Activated CD4-positive, alpha-beta T cell treated with anti-CD3 and anti-CD28 coated beads, Interleukin-2, amount 50 U/mL, for 4 hours (primary cell): ENCODE results near the gene RBPJ.
A peak's percentile ranks its signal among the peaks of the same experiment; 100 is the strongest.
"Not testable (repeated sequence)": the region's sequence is repeated elsewhere in the genome, so short reads cannot be mapped to it uniquely, and the experiment has no call there.

Experiments used
- DNase-seq, 2 experiments: peaks; one replicate each; pipeline ENCODE4 v3.0.0-alpha.2; 2020

The RBPJ gene

DNA sequence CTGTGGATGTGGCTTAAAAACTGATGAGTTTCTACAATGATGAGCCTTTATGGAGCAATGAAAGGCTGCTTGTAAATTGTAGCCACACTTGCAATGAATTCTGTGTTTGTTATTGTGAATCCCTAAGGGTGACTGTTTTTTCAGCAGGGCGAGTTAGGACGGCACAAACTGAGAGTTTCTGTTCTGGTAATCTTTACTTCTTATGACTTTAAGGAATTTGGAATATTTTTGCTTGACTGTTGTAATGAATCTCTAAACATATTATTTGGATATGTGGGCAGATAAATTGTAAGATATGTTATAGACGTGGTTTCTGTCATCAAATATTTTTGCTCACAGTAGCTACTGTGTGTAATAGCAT, 22.2 kb downstream of the RBPJ start:
- no peak for DNase-seq

DNA sequence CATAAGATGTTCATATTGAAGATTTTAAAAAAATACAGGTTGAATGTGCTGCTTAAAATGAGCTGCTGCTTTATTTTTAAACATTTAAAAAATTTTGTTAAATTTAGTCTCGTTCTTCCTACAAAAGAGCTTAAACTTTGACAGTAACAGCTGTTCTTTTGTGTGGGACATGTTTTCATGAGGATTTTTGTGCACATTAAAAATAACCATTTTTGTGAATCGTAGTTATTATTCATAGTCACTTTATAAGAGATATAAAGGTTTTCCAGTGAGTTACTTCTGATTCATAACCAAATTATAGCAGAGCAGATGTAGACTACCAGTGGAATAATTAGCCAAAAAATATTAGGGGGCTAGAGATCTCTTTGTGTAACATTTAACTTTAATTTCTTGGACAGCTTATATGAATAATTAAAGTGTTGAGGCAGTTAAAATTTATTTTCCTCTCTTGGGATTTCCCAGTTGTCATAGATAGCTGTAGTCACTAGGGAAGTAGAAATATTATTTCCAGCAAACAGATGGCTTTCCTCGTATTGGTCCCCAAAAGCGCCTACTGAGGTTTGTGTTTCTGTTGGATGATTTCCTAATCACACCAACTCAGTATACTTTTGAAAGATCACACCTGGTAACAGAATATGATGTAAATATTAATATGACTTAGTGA, 24.2 kb downstream of the RBPJ start:
- DNase-seq = no peak

DNA sequence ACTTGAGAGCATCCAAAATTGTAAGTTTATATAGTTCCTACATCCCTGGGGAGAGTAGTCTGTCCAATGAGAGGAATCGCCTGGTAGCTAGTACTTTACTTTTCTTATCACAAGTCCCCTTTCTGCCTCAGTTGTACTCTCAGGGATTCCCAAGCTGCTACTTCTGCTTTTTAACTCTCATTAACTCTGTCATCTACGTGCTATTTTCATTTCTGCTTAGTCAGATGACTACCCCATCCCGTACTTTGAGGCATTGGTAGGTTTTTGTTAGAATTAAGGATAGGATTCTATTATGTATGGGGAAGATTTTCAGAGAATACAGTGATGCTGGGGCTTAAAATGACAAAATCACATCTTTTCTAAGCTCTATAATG, 24.7 kb downstream of the RBPJ start:
- DNase-seq = no peak

DNA sequence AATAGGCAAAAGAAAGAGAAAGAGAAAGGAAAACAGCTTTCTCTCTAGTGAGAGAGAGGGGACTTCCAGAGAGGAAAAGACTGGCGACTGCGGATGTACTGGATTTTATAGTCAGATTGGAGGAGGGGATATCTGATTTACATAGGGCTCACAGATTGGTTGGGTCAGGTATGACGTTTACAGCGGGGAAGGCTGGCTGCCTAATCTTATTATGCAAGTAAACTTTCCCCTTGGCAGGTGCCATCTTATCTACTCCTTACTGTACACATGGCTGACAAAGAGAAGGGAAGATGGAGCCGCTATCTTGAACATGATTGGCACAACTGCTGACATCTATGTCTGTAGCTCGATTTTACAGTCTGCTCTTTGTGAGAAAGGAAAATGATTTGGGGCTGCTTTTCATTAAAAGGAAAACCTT, 25.4 kb downstream of the RBPJ start:
- DNase-seq = no peak

DNA sequence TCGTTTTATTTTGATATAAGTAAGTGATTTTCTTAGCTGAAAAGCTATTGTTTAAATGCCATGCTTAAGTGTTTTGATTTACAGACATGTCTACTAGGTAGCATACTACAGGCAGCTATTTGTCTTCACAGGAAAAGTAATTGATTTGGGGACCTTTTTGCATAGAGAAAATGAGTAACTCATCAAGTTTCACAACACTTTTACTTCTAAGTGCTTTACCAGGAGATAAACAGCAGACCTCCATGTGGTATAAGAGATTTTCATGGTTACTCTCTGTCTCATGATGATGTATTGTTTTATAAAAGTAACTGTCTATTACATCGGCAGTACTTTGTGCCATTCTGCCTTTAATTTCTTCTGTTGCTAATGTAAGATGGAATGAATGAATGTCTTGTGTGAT, 28.7 kb downstream of the RBPJ start:
- no peak for DNase-seq

DNA sequence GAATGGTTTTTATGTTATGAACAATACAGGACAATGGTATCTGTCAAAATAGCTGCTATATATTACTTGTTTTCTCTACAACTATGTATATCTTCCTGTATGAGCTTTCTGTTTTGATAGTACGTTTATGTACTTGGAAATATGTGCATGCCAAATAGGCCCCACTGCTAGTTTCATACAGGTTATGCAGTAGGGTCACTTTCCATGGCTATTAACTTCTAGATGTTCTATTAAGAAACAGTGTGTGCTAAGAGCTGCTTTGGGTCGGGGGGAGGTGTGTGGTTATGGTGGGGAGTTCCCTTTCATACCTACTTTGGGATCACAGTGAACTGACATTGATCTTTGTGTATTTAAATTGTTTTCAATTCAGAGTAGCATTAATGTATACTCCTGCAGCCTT, 30.9 kb downstream of the RBPJ start:
- DNase-seq = no peak

DNA sequence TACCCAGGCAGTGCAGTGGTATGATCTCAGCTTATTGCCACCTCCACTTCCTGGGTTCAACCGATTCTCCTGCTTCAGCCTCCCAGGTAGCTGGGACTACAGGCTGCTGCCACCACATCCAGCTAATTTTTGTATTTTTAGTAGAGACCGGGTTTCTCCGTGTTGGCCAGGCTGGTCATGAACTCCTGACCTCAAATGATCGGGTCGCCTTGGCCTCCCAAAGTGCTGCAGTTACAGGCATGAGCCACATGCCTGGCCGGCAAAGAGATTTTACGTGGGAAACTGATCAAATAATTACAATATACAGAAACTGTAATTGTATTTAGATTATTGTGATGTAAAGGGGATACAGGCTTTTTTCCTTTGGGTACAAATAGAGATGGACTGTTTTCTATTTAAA, 33.7 kb downstream of the RBPJ start:
- no peak for DNase-seq

DNA sequence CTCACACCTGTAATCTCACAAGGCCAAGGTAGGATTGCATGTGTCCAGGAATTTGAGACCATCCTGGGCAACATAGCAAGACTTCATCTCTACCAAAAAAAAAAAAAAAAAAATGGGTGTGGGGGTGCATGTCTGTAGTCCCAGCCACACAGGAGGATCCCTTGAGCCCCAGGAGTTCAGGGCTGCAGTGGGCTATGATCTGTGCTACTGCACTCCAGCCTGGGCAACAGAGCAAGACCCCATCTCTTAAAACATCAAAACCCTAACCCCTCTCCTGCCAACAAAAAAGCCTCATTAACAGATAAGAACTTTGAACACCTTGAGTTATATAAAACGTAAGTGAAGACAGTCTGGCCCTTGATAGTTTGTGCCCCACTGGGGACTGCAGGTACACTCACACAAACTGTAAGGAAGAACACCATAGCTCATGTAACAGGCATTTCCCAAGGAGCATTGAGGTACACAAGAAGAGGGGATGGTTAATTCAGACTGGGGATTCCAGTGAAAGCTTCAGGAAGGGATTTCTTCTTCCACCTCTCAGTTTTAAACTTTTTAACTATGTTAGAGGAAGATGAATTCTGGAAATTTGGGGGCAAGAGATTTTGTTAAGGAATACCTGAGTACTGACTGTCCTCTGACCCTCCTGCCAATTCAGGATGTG, 34.7 kb downstream of the RBPJ start:
- DNase-seq = no peak

DNA sequence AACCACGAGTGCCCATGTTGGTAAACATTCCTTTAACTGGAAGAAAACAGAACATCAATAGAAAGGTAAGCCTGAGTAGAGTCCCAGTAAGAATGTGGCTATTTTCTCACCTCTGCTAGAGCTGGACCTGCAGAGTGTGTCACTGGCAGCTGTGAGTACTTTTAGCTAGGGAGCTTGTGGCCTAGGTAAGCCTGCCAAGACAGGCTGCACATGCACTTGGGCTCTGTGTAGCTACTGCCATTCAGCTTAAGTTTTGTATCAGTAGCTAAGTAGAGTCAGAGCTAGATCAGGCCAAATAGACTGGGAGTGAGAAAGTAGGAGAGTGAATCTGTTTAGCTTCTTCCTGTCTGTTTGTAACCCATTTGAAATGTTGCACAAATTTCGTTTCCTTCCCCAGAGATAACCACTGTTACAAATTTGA, 35.3 kb downstream of the RBPJ start:
- DNase-seq = no peak

DNA sequence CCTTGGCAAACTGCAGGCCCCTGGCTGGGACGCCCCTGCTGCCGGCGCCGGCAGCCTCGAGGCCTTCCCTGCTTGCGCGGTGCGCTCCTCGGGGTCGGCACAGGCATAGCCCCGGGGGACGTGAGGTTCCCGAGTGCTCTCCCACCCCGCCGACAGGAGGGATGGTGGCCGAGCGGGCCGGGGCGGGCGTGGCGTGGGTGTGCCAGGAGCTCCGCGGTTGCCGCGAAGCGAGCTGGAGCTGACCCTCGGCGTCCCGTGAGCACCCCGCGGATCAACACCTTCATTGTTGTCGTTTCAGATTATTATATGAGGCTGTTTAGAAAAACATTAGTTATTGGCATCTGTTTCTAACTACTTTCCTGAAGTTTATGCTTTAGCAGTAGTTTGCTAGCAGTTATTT, 38.7 kb downstream of the RBPJ start:
- DNase-seq = not testable (repeated sequence)

DNA sequence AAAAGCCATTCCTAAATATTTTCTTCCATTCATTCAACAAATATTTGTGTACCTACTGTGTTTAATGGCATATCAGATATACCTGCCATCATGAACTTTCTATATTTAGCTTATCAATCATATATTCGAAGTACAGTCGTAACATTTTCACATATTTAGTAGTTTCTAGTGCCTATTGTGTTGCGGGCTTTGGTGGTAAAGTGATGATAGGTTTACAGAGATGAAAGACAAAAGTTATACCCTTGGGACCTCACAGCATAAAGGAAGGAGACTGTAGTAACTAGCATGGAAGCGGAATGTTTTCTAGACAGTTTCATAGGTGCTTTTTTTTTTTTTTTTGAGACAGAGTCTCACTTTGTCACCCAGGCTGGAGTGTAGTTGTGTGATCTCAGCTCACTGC, 39.5 kb downstream of the RBPJ start:
- DNase-seq = no peak

DNA sequence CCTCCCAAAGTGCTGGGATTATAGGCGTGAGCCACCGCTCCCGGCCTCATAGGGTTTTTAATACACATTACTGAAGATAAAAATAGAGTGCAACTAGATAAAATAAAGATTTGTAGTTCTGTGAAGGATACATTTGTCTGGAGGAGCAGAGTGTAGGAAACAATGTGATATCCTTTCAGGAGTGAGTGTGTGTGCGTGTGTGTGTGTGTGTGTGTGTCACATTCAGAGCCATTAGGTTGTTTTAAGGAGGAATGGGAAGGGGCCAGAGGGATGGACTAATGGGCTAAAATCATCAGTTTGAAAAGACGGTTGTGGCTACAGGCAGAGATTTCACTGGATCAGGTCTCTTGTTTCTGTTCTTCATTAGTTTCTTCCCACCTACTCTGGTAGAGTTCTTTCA, 40.0 kb downstream of the RBPJ start:
- no peak for DNase-seq

DNA sequence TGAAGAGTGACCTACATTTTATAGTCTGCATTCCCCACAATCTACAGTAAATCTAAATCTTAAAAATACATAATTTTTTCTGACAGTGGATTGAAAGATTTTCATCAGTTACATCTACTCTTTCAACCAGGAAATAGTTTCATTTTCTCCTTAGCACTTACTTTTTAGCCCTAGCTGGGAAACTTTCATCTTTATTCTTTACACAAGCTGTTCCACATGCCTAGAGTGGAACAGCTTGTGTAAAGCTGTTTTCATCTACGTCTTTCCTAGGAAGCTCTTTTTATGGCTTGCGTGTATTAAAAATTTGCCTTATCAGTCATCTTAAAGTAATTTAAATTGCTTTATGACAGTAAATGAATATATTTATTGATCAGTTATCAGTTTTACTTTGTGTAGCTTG, 40.5 kb downstream of the RBPJ start:
- no peak for DNase-seq

DNA sequence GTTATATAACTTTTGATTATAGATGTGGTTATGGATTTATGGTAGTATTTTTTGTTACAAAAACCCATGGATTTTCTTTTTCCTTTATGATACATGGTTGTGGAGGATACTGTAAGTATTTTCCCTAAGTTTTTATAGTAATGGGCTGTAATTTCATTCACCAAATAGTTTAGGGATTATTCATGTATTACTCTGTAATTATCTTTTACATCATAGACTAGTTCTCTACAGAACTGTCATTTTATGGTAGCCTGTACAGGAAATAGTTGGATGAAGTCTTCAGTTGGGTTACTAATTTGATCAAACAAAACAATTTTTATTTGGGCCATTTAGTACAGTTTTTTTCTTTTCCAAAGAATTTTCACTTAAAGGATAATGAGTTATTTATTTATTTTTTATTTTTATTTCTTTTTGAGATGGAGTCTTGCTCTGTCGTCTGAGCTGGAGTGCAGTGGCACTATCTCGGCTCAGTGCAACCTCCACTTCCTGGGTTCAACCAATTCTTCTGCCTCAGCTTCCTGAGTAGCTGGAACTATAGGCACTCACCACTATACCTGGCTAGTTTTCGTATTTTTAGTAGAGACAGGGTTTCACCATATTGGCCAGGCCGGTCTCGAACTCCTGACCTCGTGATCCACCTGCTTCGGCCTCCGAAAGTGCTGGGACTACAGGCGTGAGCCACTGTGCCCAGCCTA, 42.1 kb downstream of the RBPJ start:
- no peak for DNase-seq

DNA sequence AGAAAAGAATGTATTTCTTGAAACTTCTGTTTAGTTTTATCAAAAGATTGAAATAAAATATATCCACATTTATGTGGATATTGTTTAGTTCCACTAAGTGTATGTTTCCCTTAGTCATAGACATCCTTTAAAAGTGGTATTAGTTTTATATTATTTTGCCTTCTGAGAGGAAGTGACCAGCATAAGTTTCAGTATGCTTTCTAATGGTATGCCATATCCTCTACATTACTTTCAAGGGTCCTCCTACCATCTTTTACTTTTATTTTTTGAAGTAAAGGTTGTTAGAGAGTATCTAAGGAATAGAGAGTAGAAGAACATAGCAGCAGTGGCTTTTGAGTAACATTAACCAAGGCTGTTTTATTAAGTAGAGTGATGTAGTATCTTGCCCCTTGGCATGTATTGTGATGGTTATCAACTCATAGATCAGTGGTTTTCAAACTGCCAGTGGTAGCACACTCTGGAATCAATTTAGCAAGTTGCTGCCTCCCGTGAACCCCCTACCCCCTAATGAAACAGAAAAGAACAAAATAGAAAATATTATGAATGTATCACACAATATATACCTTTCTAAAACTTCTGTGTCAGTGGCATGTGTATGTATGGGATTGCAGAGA, 44.8 kb downstream of the RBPJ start:
- no peak for DNase-seq

DNA sequence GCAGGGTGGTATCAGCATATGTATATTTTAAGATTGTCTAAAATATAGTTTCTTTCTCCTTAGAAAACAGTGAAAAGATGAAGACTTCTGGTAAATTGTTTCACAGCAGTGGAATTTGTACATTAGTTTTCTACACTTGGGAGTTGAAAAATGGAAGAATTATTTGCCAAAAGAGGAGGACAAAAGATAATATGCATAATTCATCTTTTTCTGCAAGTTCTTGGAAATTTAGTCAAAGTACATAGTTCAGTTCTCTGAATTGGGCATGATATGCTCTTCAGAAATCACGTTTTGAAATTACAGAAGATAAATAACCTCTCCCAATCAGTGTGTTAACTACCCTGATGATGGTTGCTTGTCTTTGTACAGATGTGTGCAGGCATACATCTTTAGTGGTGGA, 47.0 kb downstream of the RBPJ start:
- no peak for DNase-seq

DNA sequence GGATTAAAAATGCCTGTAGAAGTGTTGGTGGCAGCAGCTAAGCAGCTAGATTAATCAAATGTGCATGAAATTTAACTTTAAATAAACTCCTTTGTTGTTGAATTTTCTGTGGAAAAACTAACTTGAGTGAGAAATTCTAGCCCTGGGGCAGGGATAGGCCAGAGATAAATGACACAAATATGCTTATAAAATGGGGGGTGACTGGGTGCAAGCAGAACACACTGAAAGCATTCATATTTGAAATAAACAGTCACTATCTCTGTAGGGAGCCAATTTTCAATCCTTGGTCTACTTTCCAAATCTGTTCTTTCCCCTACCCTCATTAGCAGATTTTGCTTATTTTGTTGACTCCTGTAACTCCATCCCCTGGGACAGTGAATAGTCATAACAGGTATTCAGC, 47.9 kb downstream of the RBPJ start:
- DNase-seq = no peak

DNA sequence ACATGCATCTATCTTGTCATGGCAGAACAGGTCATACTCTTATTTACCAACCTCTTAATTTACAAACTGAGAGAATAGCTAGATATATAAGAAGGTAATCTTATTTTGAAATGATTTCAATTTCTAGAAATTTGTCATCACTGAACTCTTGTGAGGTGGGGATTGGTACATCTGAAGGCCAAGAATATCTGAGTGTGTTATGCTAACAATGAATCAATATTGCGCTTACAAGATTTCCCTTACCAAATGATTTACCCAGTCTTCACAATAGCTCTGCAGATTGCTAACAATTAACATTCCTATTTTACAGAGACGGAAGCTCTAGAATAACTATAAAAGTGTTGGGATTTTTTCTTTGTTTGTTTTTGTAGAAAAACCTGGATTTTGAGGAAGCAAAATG, 48.3 kb downstream of the RBPJ start:
- no peak for DNase-seq

DNA sequence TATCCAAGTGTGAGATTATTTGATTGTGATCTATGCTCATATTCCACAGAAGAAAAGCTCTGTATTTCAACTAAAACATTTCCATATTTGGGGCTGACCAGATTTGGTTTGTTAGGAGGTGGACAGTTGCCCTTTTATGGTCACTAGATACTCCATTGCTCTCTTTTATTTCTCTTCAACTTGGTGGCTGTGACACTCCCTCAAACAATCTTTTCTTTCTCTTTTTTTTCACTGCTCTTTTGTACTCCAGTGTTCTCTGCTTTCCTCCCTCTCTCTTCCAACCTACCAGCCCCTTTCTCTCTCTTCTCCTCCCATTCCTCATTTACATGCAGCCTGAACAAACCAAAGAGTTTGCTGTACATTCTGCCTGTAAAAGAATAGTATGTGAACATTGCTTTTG, 48.8 kb downstream of the RBPJ start:
- DNase-seq = no peak

DNA sequence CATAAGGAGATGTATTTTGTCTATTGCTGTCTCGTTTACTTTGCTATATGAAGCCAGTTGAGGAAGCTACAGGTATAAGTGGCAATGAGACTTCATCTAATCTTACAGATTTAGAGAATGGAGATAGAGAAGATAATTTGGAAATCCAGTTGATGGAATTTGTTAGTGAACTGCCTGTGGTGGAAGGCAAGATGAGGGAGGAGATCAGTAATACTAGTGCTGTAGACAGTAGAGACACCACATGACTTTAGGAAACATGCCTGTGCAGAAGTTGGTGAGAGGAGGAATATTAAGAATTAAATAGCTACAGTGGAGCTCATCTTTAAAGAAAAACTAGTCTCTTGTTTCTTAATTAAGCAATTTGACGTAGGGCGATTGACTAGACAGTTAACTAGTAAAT, 51.3 kb downstream of the RBPJ start:
- no peak for DNase-seq

DNA sequence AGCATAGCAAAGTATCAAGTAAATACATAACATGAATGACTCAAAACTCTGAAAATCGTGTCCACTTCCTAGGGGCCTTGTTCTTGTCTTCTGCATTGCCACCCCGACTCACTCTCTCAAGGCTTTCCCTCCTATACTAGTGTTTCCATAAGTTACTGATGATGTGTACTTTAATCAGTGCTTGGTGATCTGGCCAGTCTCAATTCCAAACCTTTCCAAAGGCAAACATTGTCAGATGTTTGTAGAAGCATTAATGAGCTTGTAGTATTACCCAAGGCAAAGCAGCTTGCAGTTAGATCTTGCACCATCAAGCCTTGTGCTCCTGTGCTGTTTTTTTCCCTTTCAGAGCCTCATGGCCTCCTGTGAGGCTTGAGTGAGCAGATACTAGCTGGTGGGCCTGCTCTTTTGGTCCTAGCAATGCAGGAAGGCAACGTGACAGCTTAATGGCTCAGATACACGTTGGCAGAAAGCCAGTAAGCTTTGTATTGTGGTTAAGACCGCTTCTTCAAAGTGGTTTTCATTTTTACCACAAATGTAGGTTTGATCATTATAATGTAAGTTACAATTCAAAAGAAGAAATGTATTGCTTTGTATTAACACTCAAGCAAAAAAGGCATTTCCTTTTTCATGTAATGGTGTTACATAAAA, 51.8 kb downstream of the RBPJ start:
- peak; percentile 9 for DNase-seq

DNA sequence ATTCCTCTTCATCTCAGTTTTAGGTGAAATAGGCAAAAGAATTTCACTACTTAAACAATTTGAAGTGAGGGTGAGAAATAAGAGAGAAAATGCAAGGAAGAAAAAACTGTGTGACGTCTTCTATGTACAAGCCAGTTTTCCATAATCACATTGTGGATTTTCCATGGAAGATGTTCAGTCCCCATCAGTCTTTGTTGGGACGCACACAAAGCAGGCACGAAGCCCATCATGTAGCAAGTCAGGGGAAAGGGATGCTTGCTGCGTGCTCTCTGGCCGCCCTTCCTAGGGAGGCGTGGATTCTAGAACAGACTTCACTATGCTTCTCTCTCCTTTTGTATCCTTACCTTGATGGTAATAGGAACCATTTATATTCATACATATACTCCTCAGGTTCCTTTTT, 54.7 kb downstream of the RBPJ start:
- no peak for DNase-seq
